Caco-2 (cell line): Measurements from ENCODE around the gene DAD1. TPM values are rescaled to one million over a fixed set of nuclear protein-coding genes. Genes with fewer than 3 reads are reported as not detected.

Source experiments
- BruUV-seq: library from RNA; stranded (reverse); fragments of 400-500 nt; replicated peaks from 2 replicates; lab custom pipeline; 2021; lab: Mats Ljungman, UMichigan
- CTCF ChIA-PET: fragments of 300-600 bp; sonication (Branson Sonifier 250); formaldehyde crosslinking; loops from one replicate; lab custom pipeline; 2022; ENCODE audit warnings: antibody characterized with exemption; lab: Charles Lee
- POLR2A ChIA-PET: fragments of 300-600 bp; sonication (Branson Sonifier 250); formaldehyde crosslinking; loops from one replicate; lab custom pipeline; 2022; ENCODE audit warnings: antibody characterized with exemption; lab: Charles Lee
- DNase-seq, 2 experiments: peaks; one replicate each; pipeline versions ENCODE4 v3.0.0 to v3.0.0-alpha.2; 2020 to 2022
- H3K27me3 ChIP-seq: replicated peaks from 2 replicates; pipeline ENCODE4 v1.6.0; 2011; ENCODE audit warnings: low read length; ENCODE audit not compliant: control insufficient read depth, insufficient read depth
- H3K36me3 ChIP-seq: 2 replicates; pipeline ENCODE4 v1.5.1; 2011; ENCODE audit warnings: low read length; ENCODE audit not compliant: control insufficient read depth, insufficient read depth
- H3K4me1 ChIP-seq: fragments of 250-450 bp; sonication (Bioruptor Pico); 2 replicates; pipeline ENCODE4 v1.5.1; 2020; ENCODE audit warnings: mild to moderate bottlenecking
- H3K4me3 ChIP-seq: 2 replicates; pipeline ENCODE4 v1.5.1; 2011; ENCODE audit warnings: low read depth, mild to moderate bottlenecking, control low read depth, low read length
- H3K9me3 ChIP-seq: fragments of 250-450 bp; sonication (Bioruptor Pico); 2 replicates; pipeline ENCODE4 v1.5.1; 2020; ENCODE audit warnings: mild to moderate bottlenecking, moderate library complexity
- H3K27ac Mint-ChIP-seq: one replicate; pipeline ENCODE4 v1.8.0; 2022; ENCODE audit warnings: mixed read lengths; ENCODE audit not compliant: unreplicated experiment
- H3K27me3 Mint-ChIP-seq: one replicate; pipeline ENCODE4 v1.8.0; 2022; ENCODE audit warnings: mixed read lengths; ENCODE audit not compliant: insufficient read depth, unreplicated experiment
- H3K36me3 Mint-ChIP-seq: one replicate; pipeline ENCODE4 v1.8.0; 2022; ENCODE audit warnings: mild to moderate bottlenecking, mixed read lengths; ENCODE audit not compliant: insufficient read depth, unreplicated experiment
- H3K4me1 Mint-ChIP-seq: one replicate; pipeline ENCODE4 v1.8.0; 2022; ENCODE audit warnings: low read depth, mixed read lengths; ENCODE audit not compliant: unreplicated experiment
- H3K4me3 Mint-ChIP-seq: one replicate; pipeline ENCODE4 v1.8.0; 2022; ENCODE audit warnings: mild to moderate bottlenecking, moderate library complexity, mixed read lengths; ENCODE audit not compliant: unreplicated experiment
- H3K9me3 Mint-ChIP-seq: one replicate; pipeline ENCODE4 v1.8.0; 2022; ENCODE audit warnings: mixed read lengths; ENCODE audit not compliant: unreplicated experiment
- CTCF ChIP-seq, 2 experiments: fragments of 200-600 bp in 1 of 2; IDR thresholded peaks; 1 replicate in 1 of 2; 2 replicates in 1 of 2; pipeline versions ENCODE4 v1.5.1 to v1.8.0; 2011 to 2022; ENCODE audit warnings: antibody characterized with exemption in 1 of 2, control low read depth in 1 of 2, inconsistent platforms in 1 of 2, low read depth in 1 of 2, low read length in 1 of 2, mild to moderate bottlenecking in 1 of 2, moderate library complexity in 1 of 2; ENCODE audit not compliant: insufficient read depth in 1 of 2, severe bottlenecking in 1 of 2, unreplicated experiment in 1 of 2
- intact Hi-C: fragments of 100-400 bp; cut with micrococcal nuclease; formaldehyde crosslinking; loops from one replicate; pipeline ENCODE4 v1.10.0; 2022; ENCODE audit not compliant: unreplicated experiment
- total RNA-seq: library from RNA; stranded (reverse); gene quantifications from 2 replicates; pipeline ENCODE4 v1.2.3, GENCODE V29; 2022

The DAD1 gene
- total RNA-seq, 1 experiment from 2014 or later, result 160 TPM

DNA sequence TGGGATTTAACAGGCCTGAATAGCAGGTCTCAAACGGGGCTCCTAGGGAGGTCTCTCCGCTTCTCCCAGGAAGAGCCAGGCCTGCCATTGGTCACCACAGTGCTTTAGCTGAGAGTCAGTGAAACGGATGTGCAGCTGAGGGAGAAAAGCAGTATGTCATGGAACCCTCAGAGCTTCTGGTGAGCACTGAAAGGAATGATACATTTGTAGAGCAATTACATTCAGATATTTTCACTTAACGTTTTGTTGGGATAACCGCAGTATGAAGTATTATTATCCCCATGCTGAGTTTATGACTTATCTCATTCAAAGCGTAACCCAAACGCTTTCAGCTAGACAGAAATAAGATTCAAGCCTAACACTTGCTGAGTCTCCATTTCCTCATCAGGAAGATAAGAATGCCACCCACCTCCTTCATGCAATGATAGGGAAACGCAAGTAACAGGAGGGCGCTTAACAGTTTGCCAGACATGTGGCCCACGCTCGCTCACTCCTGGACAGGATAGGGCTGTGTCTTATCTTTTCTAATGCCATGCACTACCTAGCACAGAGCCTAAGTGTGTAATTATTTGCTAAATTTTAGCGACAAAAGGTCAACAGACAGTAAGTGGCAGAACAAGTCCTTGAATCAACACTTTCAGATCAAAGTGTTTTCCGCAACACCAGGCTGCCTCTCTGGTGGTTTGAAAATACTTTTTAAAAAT lies 28.2 kb downstream of the DAD1 start:
- peaks cover 89% of the 10 kb centered on the region for H3K4me1 ChIP-seq
- CTCF ChIA-PET, result interaction anchor here (0.5 to 3.5 kb wide), 10 partner anchors 9 to 413 kb away, joined by 3 to 62 read pairs (median 4); partner anchors contain the start of gene DAD1
- Mint-ChIP-seq H3K36me3 (peaks cover 58% of the 10 kb centered on the region), H3K4me3 (peak overlapping the region; percentile 65), H3K4me1 (peaks cover 51% of the 10 kb centered on the region), H3K27me3 (no peaks in the 10 kb centered on the region), H3K9me3 (no peaks in the 10 kb centered on the region), H3K27ac (peak overlapping the region; percentile 95)
- POLR2A ChIA-PET, result interaction anchor here (0.7 to 1.6 kb wide), 5 partner anchors 9 to 206 kb away, joined by 3 to 5 read pairs (median 3); partner anchors contain the start of genes DAD1 and OXA1L
- no peaks in the 10 kb centered on the region for H3K27me3 ChIP-seq
- BruUV-seq, result TSS peak; percentile 96
- H3K4me3 ChIP-seq, result no peak overlapping the region
- peak; percentile 87 to 93 for DNase-seq
- TF ChIP-seq CTCF (IDR thresholded peaks at IDR 0.05; ENCODE audit: insufficient read depth in 1 of 2, low read depth in 1 of 2, low read length in 1 of 2, severe bottlenecking in 1 of 2, unreplicated experiment in 1 of 2), result no peak
- intact Hi-C loops, result loop anchor here (1.0 to 5.0 kb wide), 4 partner anchors 9 to 416 kb away; partner anchors contain the start of gene LRP10
- no peaks in the 10 kb centered on the region for H3K9me3 ChIP-seq
- no peaks in the 10 kb centered on the region for H3K36me3 ChIP-seq

DNA sequence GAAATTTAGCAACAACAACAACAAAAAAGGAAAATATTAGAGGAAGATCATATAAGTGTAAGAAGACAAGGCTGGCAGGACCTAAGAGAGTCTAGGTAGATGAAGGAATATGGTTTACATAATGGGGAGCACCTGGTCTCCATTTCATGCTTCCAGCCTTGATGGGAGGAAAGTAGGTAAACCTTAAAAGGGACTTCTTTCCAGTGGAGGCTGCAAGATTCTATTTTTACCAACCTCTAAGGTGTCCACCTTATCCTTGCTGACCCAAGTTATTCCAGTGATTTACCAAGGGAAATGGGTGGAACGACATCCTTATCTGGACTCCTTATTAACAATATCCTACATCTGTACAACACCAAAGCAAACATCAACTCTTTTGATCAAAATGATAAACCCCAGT lies 30.0 kb downstream of the DAD1 start:
- H3K9me3 Mint-ChIP-seq, result no peaks in the 10 kb centered on the region
- no peak for TF ChIP-seq CTCF (IDR thresholded peaks at IDR 0.05; ENCODE audit: insufficient read depth in 1 of 2, low read depth in 1 of 2, low read length in 1 of 2, severe bottlenecking in 1 of 2, unreplicated experiment in 1 of 2)
- DNase-seq, result no peak
- CTCF ChIA-PET, result interaction anchor here (1.0 to 3.5 kb wide), 5 partner anchors 11 to 129 kb away, joined by 3 to 62 read pairs (median 9); no protein-coding TSS in a partner anchor
- no TSS peak for BruUV-seq
- H3K9me3 ChIP-seq, result no peaks in the 10 kb centered on the region
- H3K4me1 Mint-ChIP-seq, result peaks cover 42% of the 10 kb centered on the region
- H3K27ac Mint-ChIP-seq, result peak overlapping the region; percentile 95
- no peaks in the 10 kb centered on the region for H3K27me3 Mint-ChIP-seq
- POLR2A ChIA-PET, result interaction anchor here (0.6 to 1.2 kb wide), 2 partner anchors 11 to 357 kb away, joined by 3 to 4 read pairs; no protein-coding TSS in a partner anchor
- no peak overlapping the region for H3K4me3 ChIP-seq
- no peaks in the 10 kb centered on the region for H3K36me3 ChIP-seq
- peaks cover 41% of the 10 kb centered on the region for H3K36me3 Mint-ChIP-seq
- H3K4me3 Mint-ChIP-seq, result no peak overlapping the region
- intact Hi-C loops, result loop anchor here (5.0 to 10.0 kb wide), 2 partner anchors 244 to 498 kb away; partner anchors contain the start of gene CDH24
- H3K27me3 ChIP-seq, result no peaks in the 10 kb centered on the region
- H3K4me1 ChIP-seq, result peaks cover 73% of the 10 kb centered on the region

DNA sequence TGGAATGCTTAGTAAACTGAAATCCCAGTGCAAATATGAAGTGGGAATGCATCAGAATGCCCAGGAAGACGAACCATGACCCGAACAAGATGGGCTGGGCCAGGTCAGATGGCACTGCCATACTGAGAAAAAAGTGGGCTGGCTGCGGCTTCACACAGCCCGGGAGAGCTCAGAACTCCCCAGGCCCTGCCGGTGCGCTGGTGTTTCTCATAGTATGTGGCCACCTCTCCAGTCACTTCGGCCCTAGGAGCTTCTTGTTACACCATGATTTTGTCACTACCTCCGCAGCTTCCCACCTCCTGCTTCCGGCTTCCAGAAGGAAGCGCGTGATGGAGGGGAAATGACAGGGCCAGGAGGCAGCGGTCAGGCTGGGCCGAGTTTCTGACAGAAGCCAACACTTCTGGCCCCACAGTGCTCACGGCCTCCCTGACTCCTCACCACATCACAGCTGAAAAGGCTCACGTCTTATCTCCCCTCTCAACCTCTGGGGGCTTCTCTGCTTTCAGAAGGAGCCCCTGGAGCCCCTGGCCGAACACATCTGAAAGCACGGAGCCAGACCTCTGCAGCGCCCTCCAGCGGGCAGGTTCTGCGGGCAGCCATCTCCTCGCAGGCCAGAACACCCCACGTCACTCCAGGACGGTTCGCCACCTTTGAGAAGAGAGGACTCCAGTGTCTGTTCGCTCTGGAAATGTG lies 30.7 kb downstream of the DAD1 start:
- peaks cover 42% of the 10 kb centered on the region for H3K4me1 Mint-ChIP-seq
- H3K4me3 ChIP-seq, result no peak overlapping the region
- H3K9me3 ChIP-seq, result no peaks in the 10 kb centered on the region
- H3K36me3 ChIP-seq, result no peaks in the 10 kb centered on the region
- H3K27me3 Mint-ChIP-seq, result no peaks in the 10 kb centered on the region
- no peak overlapping the region for H3K4me3 Mint-ChIP-seq
- intact Hi-C loops, result loop anchor here (5.0 to 10.0 kb wide), 2 partner anchors 244 to 499 kb away; partner anchors contain the start of gene CDH24
- no peak for TF ChIP-seq CTCF (IDR thresholded peaks at IDR 0.05; ENCODE audit: insufficient read depth in 1 of 2, low read depth in 1 of 2, low read length in 1 of 2, severe bottlenecking in 1 of 2, unreplicated experiment in 1 of 2)
- DNase-seq, result no peak
- no TSS peak for BruUV-seq
- H3K4me1 ChIP-seq, result peaks cover 66% of the 10 kb centered on the region
- H3K27ac Mint-ChIP-seq, result peak overlapping the region; percentile 95
- H3K27me3 ChIP-seq, result no peaks in the 10 kb centered on the region
- H3K36me3 Mint-ChIP-seq, result peaks cover 34% of the 10 kb centered on the region
- ChIA-PET POLR2A (no interaction called here), CTCF (interaction anchor here (1.1 to 1.6 kb wide), 3 partner anchors 12 to 94 kb away, joined by 3 to 19 read pairs (median 3); no protein-coding TSS in a partner anchor)
- no peaks in the 10 kb centered on the region for H3K9me3 Mint-ChIP-seq
